SU-DHL-6 (cell line): ENCODE data around the gene ADAM20.

Experiments used
- H2AFZ ChIP-seq: fragments of 200-600 bp; sonication (generic); 2 replicates; pipeline ENCODE4 v1.6.1; 2014; ENCODE audit warnings: low read depth, mild to moderate bottlenecking, moderate library complexity, mixed read lengths, antibody characterized with exemption, low read length; ENCODE audit not compliant: severe bottlenecking
- H3F3A ChIP-seq: fragments of 200-600 bp; shearing (Covaris generic); 2 replicates; pipeline ENCODE4 v1.6.0; 2016; ENCODE audit warnings: antibody characterized with exemption, mild to moderate bottlenecking; ENCODE audit not compliant: insufficient read depth
- H3K27ac ChIP-seq: fragments of 200-600 bp; sonication (generic); 2 replicates; pipeline ENCODE4 v1.5.1; 2016; ENCODE audit warnings: low read depth, mild to moderate bottlenecking, low read length, moderate library complexity, mixed read lengths
- H3K27me3 ChIP-seq: fragments of 200-600 bp; sonication (generic), shearing (Covaris generic); 2 replicates; pipeline ENCODE4 v1.6.0; 2014; ENCODE audit warnings: mild to moderate bottlenecking, low read length
- H3K36me3 ChIP-seq: fragments of 200-600 bp; sonication (generic); 2 replicates; pipeline ENCODE4 v1.6.1; 2014; ENCODE audit warnings: mild to moderate bottlenecking, low read length, mixed read lengths
- H3K4me2 ChIP-seq: fragments of 300-600, 200-600 bp; shearing (Covaris generic), sonication (generic); 2 replicates; pipeline ENCODE4 v1.6.0; 2014; ENCODE audit warnings: low read length, low read depth, mild to moderate bottlenecking; ENCODE audit not compliant: poor library complexity, severe bottlenecking
- H3K4me3 ChIP-seq: fragments of 200-600 bp; sonication (generic); 2 replicates; pipeline ENCODE4 v1.5.1; 2014; ENCODE audit warnings: antibody characterized with exemption, low read length, mild to moderate bottlenecking, mixed read lengths; ENCODE audit not compliant: insufficient read depth, poor library complexity, severe bottlenecking
- H3K79me2 ChIP-seq: fragments of 200-600 bp; sonication (generic); 2 replicates; pipeline ENCODE4 v1.6.1; 2014; ENCODE audit warnings: mild to moderate bottlenecking, low read length, moderate library complexity; ENCODE audit not compliant: insufficient read depth
- H3K9ac ChIP-seq: fragments of 200-600 bp; sonication (generic); 2 replicates; pipeline ENCODE4 v1.7.0; 2014; ENCODE audit warnings: mild to moderate bottlenecking, low read length
- H3K9me2 ChIP-seq: fragments of 200-600 bp; sonication (generic); replicated peaks from 2 replicates; pipeline ENCODE4 v1.6.1; 2014; ENCODE audit warnings: low read length; ENCODE audit not compliant: insufficient read depth
- H3K9me3 ChIP-seq: fragments of 200-600 bp; sonication (generic); 2 replicates; pipeline ENCODE4 v1.6.1; 2014; ENCODE audit warnings: low read length, mixed read lengths; ENCODE audit not compliant: insufficient read depth
- H4K20me1 ChIP-seq: fragments of 200-600 bp; sonication (generic); 2 replicates; pipeline ENCODE4 v1.6.1; 2014; ENCODE audit warnings: low read depth, mild to moderate bottlenecking, antibody characterized with exemption, low read length, moderate library complexity, mixed read lengths
- EZH2phosphoT487 ChIP-seq: fragments of 200-600 bp; sonication (generic), shearing (Covaris generic); conservative IDR thresholded peaks from 2 replicates; pipeline ENCODE4 v1.6.1; 2018; ENCODE audit warnings: mild to moderate bottlenecking, antibody characterized with exemption, low read length, moderate library complexity, mixed read lengths
- TF ChIP-seq, protein P1 (sequence below): fragments of 200-600 bp; sonication (generic); IDR thresholded peaks from one replicate; pipeline ENCODE4 v1.5.1; 2017; ENCODE audit warnings: antibody characterized with exemption, mild to moderate bottlenecking, low read length, moderate library complexity; ENCODE audit not compliant: insufficient read depth, poor library complexity, severe bottlenecking

Gene ADAM20

DNA sequence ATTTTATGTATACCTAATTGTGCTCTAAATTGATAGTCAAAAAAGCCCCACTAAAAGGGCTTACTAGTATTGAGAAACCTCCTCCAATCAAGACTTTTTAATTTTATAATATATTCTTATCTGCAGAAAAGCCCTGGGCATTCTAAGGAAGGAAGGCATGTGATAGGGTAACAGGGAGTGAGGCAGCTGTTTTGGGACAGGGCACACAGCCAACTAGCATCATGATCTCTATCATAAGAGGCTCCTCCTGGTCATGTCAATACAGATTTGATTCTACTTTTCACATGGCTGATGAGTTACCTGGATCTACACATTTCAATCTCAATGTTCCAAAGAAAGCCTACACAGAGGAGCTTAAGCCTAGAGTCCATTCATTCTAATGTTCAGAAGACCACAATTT lies 9.1 kb downstream of the ADAM20 start:
- no peak for TF ChIP-seq EZH2phosphoT487
- TF ChIP-seq, protein P1, sequence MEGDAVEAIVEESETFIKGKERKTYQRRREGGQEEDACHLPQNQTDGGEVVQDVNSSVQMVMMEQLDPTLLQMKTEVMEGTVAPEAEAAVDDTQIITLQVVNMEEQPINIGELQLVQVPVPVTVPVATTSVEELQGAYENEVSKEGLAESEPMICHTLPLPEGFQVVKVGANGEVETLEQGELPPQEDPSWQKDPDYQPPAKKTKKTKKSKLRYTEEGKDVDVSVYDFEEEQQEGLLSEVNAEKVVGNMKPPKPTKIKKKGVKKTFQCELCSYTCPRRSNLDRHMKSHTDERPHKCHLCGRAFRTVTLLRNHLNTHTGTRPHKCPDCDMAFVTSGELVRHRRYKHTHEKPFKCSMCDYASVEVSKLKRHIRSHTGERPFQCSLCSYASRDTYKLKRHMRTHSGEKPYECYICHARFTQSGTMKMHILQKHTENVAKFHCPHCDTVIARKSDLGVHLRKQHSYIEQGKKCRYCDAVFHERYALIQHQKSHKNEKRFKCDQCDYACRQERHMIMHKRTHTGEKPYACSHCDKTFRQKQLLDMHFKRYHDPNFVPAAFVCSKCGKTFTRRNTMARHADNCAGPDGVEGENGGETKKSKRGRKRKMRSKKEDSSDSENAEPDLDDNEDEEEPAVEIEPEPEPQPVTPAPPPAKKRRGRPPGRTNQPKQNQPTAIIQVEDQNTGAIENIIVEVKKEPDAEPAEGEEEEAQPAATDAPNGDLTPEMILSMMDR, result no peak
- H3K9ac ChIP-seq, result no peak overlapping the region
- H2AFZ ChIP-seq, result no peak overlapping the region

DNA sequence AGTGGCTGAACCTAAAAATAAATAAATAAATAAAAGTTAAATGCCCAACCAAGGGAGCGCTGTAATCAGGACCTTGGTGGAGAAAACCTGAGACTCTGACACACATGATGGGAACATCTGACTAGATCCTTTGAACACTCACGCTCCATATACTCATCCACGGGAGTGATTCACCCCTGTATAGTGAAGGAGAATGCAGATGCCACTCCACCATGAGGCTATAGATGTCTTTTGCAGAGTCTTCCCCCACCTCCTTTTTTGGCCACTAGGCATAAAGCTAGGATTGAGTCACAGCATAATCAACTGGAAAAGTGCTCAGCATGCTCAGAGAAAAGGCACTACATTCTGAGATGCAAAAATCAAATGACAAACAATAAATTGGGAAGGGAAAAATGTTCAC lies 19.0 kb downstream of the ADAM20 start:
- Histone ChIP-seq H3K9ac (no peak overlapping the region), H3K79me2 (no peaks in the 10 kb centered on the region), H3F3A (no peaks in the 10 kb centered on the region), H4K20me1 (no peaks in the 10 kb centered on the region), H3K9me2 (no peaks in the 10 kb centered on the region), H3K4me2 (no peak overlapping the region), H3K4me3 (no peak overlapping the region), H3K9me3 (no peaks in the 10 kb centered on the region; the same call in 1 of the 2 replicates), H3K27me3 (no peaks in the 10 kb centered on the region), H2AFZ (no peak overlapping the region), H3K36me3 (no peaks in the 10 kb centered on the region), H3K27ac (no peak overlapping the region)
- TF ChIP-seq, protein P1, result no peak
- no peak for TF ChIP-seq EZH2phosphoT487

More for the DNA sequence above, 9.1 kb downstream of the ADAM20 start:
- Histone ChIP-seq H3K79me2 (no peaks in the 10 kb centered on the region), H3F3A (no peaks in the 10 kb centered on the region), H3K4me3 (no peak overlapping the region), H3K9me2 (no peaks in the 10 kb centered on the region), H3K9me3 (no peaks in the 10 kb centered on the region; the same call in 1 of the 2 replicates), H4K20me1 (no peaks in the 10 kb centered on the region), H3K27me3 (no peaks in the 10 kb centered on the region), H3K4me2 (no peak overlapping the region), H3K27ac (no peak overlapping the region), H3K36me3 (no peaks in the 10 kb centered on the region)

DNA sequence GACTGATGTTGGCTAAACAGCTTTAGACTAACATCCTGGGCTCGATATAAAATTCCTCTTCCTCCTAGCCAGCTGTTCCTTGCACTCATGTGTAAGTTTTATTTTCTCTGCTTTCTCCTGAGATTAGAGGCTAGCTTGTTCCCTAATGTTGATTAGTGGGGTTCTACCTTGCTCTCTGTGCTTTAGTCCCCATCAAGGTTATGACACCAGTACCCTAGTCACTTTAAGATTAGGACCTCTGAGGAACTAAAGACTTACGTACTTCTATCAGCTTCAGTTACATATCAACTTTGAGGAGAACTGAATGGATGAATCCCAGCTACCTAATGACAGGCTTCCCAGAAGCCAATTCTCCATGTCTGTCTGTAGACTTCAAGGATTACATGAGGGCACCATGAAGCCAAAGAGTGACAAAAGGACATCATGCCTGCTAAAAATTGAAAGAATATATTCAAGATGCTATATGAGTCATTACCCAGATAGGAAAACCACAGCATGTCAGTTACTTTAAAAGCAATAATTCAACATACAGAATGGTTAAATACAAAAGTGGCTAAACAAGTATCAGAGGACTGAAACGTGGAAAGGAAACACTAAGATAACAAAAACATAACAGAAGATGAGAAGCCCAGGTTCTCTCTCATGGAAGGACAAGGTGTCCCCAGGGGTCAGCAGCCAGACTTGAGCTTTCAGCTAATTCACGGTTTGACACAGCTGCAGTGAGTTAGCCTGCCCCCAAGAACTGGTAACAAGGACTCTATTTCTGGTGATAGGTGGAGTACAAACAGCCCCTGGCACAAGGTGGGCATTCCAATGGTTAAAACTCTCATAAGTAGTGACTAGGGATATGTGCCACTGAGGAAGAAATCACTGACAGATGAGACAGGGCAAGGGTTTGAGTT lies 20.4 kb downstream of the ADAM20 start:
- no peaks in the 10 kb centered on the region for H4K20me1 ChIP-seq
- no peak overlapping the region for H2AFZ ChIP-seq
- no peaks in the 10 kb centered on the region for H3K79me2 ChIP-seq
- H3K9me2 ChIP-seq, result no peaks in the 10 kb centered on the region
- no peak overlapping the region for H3K27ac ChIP-seq
- no peaks in the 10 kb centered on the region for H3K36me3 ChIP-seq
- H3K9me3 ChIP-seq, result no peaks in the 10 kb centered on the region
- no peaks in the 10 kb centered on the region for H3F3A ChIP-seq
- no peak overlapping the region for H3K9ac ChIP-seq
- TF ChIP-seq, protein P1, result no peak
- TF ChIP-seq EZH2phosphoT487, result no peak
- H3K27me3 ChIP-seq, result no peaks in the 10 kb centered on the region
- no peak overlapping the region for H3K4me3 ChIP-seq
- H3K4me2 ChIP-seq, result no peak overlapping the region
